ENCODE data around the gene SYNGR1.

DNA sequence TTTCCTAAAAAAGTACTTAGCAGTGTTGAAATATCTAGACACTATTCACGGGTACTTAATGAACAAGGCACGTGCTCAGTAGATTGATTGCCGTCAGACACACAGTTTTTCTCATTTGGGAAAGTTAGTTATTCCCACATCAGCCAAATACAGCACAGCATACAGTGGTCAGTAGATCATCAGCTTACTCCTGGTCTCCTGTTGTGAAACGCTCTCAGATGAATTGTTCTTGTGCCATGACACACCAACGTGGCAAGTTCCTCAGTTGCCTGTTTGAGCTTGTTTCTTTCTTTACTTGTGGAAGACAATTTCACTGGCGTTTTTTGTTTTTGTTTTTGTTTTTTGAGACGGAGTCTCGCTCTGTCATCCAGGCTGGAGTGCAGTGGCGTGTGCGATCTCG is 58.4 kb downstream of the SYNGR1 start:
- TF ChIP-seq CTCF (conservative IDR thresholded peaks at IDR 0.05) (no peak), ZFX (IDR thresholded peaks at IDR 0.05) (no peak)

Measured in C4-2B (cell line).